GM19023 (cell line): Measurements from ENCODE around the gene GATAD2B.
"Not testable (repeated sequence)": the region's sequence is repeated elsewhere in the genome, so short reads cannot be mapped to it uniquely, and the experiment has no call there.

Experiments used
- ATAC-seq: cut with Tn5 transposase; IDR thresholded peaks from one replicate; pipeline ENCODE4 v1.9.1; 2021; ENCODE audit warnings: mild to moderate bottlenecking, moderate library complexity; ENCODE audit not compliant: unreplicated experiment

The GATAD2B gene

DNA sequence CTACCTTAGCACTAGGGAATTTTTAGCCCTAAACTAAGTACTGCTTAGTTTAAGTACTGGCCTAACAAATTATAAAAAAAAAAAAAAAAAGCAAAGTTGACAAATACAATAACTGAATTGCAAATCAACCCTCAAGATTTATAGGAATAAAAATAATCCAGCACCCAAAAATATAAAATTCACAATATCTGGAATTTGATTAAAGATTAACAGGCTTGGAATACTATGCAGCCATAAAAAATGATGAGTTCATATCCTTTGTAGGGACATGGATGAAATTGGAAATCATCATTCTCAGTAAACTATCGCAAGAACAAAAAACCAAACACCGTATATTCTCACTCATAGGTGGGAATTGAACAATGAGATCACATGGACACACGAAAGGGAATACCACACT, 78.4 kb downstream of the GATAD2B start:
- not testable (repeated sequence) for ATAC-seq

GRCh38 chr1:153842006-153842471, 80.7 kb downstream of the GATAD2B start:
- peak; percentile 58 for ATAC-seq

GRCh38 chr1:153841463-153841994, 81.2 kb downstream of the GATAD2B start:
- no peak for ATAC-seq

GRCh38 chr1:153840774-153841173, 82.0 kb downstream of the GATAD2B start:
- not testable (repeated sequence) for ATAC-seq

GRCh38 chr1:153833968-153834367, 88.8 kb downstream of the GATAD2B start:
- not testable (repeated sequence) for ATAC-seq

DNA sequence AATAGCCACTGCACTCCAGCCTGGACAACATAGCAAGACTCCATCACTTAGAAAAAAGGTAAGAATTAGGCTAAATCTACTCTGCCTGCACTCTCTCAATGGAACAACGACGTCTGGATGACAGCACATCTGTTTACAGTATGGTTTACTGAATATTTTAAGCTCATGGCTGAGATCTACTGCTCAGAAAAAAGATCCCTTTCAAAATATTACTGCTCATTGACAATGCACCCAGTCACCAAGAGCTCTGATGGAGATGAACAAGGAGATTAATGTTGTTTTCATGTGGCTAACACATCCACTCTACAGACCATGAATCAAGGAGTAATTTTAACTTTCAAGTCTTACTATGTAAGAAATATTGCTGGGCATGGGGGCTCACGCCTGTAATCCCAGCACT, 89.6 kb downstream of the GATAD2B start:
- ATAC-seq, result no peak

DNA sequence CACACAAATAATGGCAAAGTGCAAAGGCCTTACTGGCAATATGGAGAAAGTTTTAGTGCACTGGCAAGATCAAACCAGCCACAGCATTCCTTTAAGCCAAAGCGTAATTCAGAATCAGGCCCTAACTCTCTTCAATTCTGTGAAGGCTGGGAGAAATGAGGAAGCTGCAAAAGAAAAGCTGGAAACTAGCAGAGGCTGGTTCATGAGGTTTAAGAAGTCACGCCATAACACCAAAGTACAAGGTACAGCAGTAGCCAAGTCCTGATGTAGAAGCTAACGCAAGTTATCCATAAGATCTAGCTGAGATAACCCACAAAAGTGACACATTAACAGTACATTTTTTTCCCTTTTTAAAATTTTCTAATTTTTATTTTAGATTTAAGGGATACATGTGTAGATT, 90.5 kb downstream of the GATAD2B start:
- no peak for ATAC-seq

DNA sequence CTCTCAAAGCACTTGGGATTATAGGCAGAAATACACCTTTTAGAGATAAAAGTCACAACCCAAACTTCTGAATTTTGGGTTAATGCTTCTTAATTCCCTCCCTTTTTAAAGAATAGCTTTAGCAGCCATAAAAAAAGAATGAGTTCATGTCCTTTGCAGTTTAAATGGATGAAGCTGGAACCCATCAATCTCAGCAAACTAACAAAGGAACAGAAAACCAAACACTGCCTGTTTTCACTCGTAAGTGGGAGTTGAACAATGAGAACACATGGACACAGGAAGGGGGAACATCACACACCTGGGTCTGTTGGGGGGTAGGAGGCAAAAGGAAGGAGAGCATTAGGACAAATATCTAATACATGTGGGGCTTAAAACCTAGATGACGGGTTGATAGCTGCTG, 91.7 kb downstream of the GATAD2B start:
- ATAC-seq, result no peak

- ATAC-seq, result no peak
Observed at GRCh38 chr1:153827168-153827964, 95.4 kb downstream of the GATAD2B start.

- no peak for ATAC-seq
Observed at GRCh38 chr1:153818876-153819275, 103.9 kb downstream of the GATAD2B start.

GRCh38 chr1:153816283-153816889, 106.4 kb downstream of the GATAD2B start:
- no peak for ATAC-seq

DNA sequence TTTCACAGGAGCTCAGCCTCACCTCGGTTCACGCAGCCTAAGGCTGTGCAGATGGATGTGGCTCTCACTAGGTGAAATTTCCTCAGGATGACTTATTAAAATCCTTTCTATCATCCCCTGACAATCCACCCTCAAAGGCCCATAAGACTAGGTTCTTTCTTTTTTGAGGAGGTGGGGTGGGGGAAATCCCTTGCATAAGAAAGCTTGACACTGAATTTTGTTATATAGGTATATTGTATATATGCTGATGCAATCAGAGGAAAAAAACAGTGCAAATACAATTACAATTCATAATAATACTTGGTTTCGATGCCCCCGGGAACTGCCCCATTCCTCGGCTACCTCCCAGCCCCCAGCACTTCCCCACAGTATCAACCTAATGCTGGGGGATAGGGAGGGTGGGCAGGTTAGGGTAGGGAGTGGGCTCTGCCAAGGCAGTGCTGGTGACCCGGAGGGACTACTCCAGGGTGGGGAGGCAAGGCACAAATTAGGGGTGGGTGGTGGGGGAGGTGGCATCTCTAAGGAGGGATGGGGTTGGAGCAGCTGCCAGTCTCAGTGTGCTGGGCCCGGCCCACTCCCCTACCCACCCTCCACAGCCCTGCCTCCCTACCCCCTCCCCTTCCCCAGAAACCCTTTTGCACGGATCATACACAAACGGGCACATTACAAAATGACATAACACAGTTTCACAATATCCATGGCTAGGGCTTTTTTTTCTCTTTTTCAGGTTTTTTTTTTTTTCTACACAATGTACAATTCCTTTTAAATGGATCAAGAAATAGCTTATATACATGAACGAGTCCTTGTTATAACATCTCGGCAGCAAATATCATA, 116.7 kb downstream of the GATAD2B start:
- ATAC-seq, result peak; percentile 4

DNA sequence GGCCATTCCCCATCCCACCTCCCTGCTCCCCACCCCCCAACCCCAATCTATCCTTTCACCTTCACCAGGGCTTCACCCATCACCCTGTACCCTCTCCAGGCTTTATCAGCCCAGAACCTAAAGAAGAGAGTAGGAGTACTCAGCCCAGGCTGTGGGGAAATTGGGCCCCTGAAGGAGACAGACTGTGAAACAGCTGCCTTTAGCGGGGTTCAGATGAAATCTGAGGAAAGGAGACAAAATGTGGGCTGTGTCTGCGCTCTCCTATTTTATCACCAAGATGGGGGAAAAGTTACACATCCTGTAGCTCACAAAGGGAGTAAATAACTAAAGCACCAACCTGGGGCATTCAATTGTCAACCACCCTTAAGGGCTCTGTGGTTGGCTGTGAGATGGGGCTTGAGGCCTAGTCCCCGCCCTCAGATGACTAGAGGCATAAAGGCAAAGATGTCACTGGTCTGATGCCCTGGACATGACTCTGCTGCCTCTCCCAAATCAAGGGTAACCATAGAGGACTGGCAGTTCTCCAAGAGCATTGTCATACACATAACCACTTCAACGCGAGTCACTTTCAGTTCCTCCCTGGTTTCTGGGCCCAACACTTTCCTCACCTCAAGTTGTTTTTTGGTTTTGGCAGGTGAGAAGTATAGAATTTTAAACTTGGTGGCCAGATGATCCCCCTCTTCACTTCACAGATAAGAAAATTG, 117.6 kb downstream of the GATAD2B start:
- ATAC-seq, result peak; percentile 90

GRCh38 chr1:153804112-153804511, 118.7 kb downstream of the GATAD2B start:
- no peak for ATAC-seq

DNA sequence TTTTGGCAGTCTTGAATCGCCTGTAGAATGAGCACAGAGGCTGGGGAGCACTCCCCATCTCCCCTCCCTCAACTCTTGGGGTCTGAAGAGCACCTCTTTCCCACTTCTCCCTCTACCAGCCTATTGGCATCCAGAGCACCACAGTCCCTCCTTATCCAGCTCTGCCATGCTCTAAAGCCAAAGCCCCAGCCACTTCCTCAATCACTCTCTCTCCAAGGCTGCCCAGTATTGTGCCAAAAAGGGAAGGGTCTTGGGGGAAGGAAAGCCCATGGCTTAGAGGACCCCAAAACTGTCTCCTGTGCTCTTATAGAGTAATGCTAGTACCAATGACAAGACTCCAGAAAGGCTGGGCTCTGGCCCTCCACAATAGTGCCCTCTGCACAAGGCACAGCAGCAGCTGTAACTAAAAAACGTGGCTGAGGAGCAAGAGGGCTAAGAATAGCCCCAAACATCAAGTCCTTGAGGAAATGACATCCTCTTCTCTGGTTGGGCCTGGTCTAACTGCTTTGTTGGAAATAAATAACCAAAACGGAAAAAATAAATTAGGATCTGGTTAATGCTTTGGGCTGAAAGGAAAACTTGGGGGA, 119.2 kb downstream of the GATAD2B start:
- ATAC-seq, result no peak

DNA sequence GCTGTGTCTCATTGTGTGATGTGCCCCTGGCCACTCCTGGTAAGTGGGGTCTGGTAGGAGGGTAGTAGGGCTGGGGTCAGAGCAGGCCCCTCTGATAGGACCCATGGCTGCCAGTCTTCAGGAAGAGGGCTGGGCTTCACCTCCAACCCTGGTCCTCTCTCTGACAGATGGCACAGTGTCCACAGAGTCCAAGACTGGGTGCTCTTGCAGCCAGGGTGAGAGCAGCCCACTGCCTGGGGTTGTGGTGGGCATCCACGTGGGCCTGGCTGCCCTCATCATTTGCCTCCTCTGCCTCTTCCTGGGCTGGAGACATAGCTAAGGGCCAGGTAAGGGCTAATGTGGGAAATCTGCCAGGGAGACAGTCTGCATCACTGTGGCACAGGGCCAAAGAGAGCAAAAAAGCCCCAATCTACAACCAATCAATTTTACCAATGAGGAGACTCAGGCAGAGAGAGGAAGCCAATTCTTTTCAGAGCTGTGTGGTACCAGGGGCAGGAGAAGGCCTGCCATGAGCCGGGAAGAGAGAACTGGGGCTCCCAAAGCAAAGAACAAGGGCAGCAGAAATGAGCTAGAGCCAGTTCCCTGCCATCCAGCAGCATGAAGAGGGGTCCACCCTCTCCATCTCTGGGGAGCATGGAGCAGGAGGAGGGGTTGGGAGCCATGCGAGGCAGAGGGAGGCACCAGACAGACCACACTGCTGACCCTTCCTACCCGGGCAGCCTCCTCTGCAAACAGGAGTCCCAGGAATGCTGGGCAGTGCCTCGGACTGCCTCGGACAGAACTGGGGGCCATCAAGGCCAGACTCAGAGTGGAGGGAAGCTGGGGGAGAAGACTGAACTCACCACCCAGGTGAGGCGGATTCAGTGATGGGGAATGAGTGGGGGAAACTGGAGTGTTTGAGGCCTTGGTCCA, 120.7 kb downstream of the GATAD2B start:
- no peak for ATAC-seq

DNA sequence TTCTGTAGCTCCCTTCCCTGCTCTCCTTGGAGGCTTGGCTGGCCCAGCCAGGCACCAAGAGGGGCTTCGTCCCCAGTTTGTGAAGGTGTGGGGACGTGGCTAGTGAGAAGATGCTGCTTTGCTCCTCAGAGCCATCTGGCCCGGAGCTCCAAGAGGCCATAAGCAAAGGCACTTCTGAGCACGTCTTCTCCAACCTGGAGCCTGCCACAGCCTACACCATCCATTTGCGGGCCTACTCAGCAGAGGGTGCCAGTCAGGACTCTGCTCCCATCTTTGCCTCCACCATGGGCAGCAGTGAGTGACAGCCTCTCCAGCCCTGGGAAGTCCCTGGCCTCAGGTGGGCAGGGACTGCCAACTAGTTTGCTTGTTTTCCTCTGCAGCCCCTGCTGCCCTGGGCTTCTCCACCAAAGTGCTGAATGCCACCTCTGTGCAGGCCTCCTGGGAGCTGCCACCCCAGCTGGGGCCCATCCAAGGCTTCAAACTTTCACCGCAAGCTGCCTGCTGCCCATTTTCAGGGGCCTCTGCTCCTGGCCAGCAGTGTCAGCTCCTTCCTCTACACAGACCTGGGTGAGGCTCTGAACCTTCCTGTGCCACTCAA, 121.6 kb downstream of the GATAD2B start:
- ATAC-seq, result no peak

- ATAC-seq, result no peak
Observed at GRCh38 chr1:153800516-153800915, 122.3 kb downstream of the GATAD2B start.
